MCF 10A (cell line): Measurements from ENCODE around the gene SURF4. TPM values are rescaled to one million over a fixed set of nuclear protein-coding genes. Genes with fewer than 3 reads are reported as not detected.
"Not testable (repeated sequence)": the region's sequence is repeated elsewhere in the genome, so short reads cannot be mapped to it uniquely, and the experiment has no call there.

Experiments used
- BruUV-seq: library from RNA; stranded (reverse); fragments of 400-500 nt; replicated peaks from 2 replicates; lab custom pipeline; 2021; lab: Mats Ljungman, UMichigan
- CTCF ChIA-PET: fragments of 300-600 bp; sonication (Branson Sonifier 250); formaldehyde crosslinking; extraction: SDS; loops from one replicate; lab custom pipeline; 2021; ENCODE audit warnings: antibody characterized with exemption, inconsistent platforms; lab: Yijun Ruan, JAX
- POLR2A ChIA-PET: fragments of 300-600, 350-650 bp; sonication (Branson Sonifier 250); formaldehyde crosslinking; extraction: SDS; loops from one replicate; lab custom pipeline; 2020; ENCODE audit warnings: antibody characterized with exemption, inconsistent platforms; lab: Yijun Ruan, JAX
- DNase-seq: peaks from one replicate; pipeline ENCODE4 v3.0.0-alpha.2; 2018; ENCODE audit not compliant: unreplicated experiment
- H3K27ac Mint-ChIP-seq: one replicate; pipeline ENCODE4 v1.8.0; 2022; ENCODE audit warnings: mild to moderate bottlenecking, low read depth, mixed read lengths; ENCODE audit not compliant: unreplicated experiment
- H3K27me3 Mint-ChIP-seq: one replicate; pipeline ENCODE4 v1.8.0; 2022; ENCODE audit warnings: mixed read lengths; ENCODE audit not compliant: insufficient read depth, unreplicated experiment
- H3K36me3 Mint-ChIP-seq: one replicate; pipeline ENCODE4 v1.8.0; 2022; ENCODE audit warnings: mild to moderate bottlenecking, moderate library complexity, mixed read lengths; ENCODE audit not compliant: insufficient read depth, unreplicated experiment
- H3K4me1 Mint-ChIP-seq: one replicate; pipeline ENCODE4 v1.8.0; 2022; ENCODE audit warnings: mixed read lengths; ENCODE audit not compliant: insufficient read depth, unreplicated experiment
- H3K4me3 Mint-ChIP-seq: one replicate; pipeline ENCODE4 v1.8.0; 2022; ENCODE audit warnings: mild to moderate bottlenecking, moderate library complexity, mixed read lengths; ENCODE audit not compliant: unreplicated experiment
- H3K9me3 Mint-ChIP-seq: one replicate; pipeline ENCODE4 v1.8.0; 2022; ENCODE audit warnings: mixed read lengths; ENCODE audit not compliant: unreplicated experiment
- CTCF ChIP-seq: fragments of 200-600 bp; IDR thresholded peaks from one replicate; pipeline ENCODE4 v1.8.0; 2022; ENCODE audit warnings: antibody characterized with exemption, mild to moderate bottlenecking; ENCODE audit not compliant: unreplicated experiment
- intact Hi-C: fragments of 100-400 bp; cut with micrococcal nuclease; formaldehyde crosslinking; loops from 2 replicates; pipeline ENCODE4 v1.14.1; 2022
- total RNA-seq: library from RNA; stranded (reverse); gene quantifications from 2 replicates; pipeline ENCODE4 v1.2.3, GENCODE V29; 2022

Gene SURF4
- total RNA-seq, 1 experiment from 2014 or later: 198 TPM

GRCh38 chr9:133379153-133380086 is 3.6 kb upstream of the SURF4 start:
- Mint-ChIP-seq H3K27me3 (no peaks in the 10 kb centered on the region), H3K27ac (no peak overlapping the region), H3K4me3 (no peak overlapping the region), H3K36me3 (peaks cover 7% of the 10 kb centered on the region), H3K4me1 (peaks cover 20% of the 10 kb centered on the region), H3K9me3 (no peaks in the 10 kb centered on the region)
- ChIA-PET CTCF (interaction anchor here (0.6 to 1.4 kb wide), 2 partner anchors 31 to 108 kb away, joined by 3 read pairs; no protein-coding TSS in a partner anchor), POLR2A (interaction anchor here (0.6 to 3.4 kb wide), 3 partner anchors 23 to 34 kb away, joined by 3 to 33 read pairs (median 3); partner anchors contain the start of genes SURF1 and SURF2)
- TF ChIP-seq CTCF: no peak
- intact Hi-C loops: no loop called here
- BruUV-seq: no TSS peak
- no peak for DNase-seq

GRCh38 chr9:133378408-133378962 is 2.6 kb upstream of the SURF4 start:
- POLR2A ChIA-PET: interaction anchor here (1.0 to 3.4 kb wide), 5 partner anchors 17 to 39 kb away, joined by 3 to 33 read pairs (median 18); partner anchors contain the start of genes MED22, REXO4, RPL7A and SURF1

GRCh38 chr9:133377721-133378216 is 1.9 kb upstream of the SURF4 start:
- H3K36me3 Mint-ChIP-seq: peaks cover 23% of the 10 kb centered on the region
- H3K27me3 Mint-ChIP-seq: no peaks in the 10 kb centered on the region
- no TSS peak for BruUV-seq
- peaks cover 21% of the 10 kb centered on the region for H3K4me1 Mint-ChIP-seq
- no peak overlapping the region for H3K4me3 Mint-ChIP-seq
- no peak overlapping the region for H3K27ac Mint-ChIP-seq
- TF ChIP-seq CTCF: no peak
- CTCF ChIA-PET: interaction anchor here (0.6 to 1.1 kb wide), 4 partner anchors 28 to 109 kb away, joined by 3 to 5 read pairs (median 3); no protein-coding TSS in a partner anchor
- no peaks in the 10 kb centered on the region for H3K9me3 Mint-ChIP-seq
- POLR2A ChIA-PET: interaction anchor here (0.6 to 3.4 kb wide), 9 partner anchors 13 to 587 kb away, joined by 3 to 33 read pairs (median 5); partner anchors contain the start of genes CACFD1, MED22, REXO4 and RPL7A
- intact Hi-C loops: no loop called here
- DNase-seq: peak; percentile 65

More at GRCh38 chr9:133378408-133378962, 2.6 kb upstream of the SURF4 start:
- BruUV-seq: no TSS peak
- intact Hi-C loops: no loop called here
- no peak overlapping the region for H3K4me3 Mint-ChIP-seq
- H3K27me3 Mint-ChIP-seq: no peaks in the 10 kb centered on the region
- H3K36me3 Mint-ChIP-seq: peaks cover 16% of the 10 kb centered on the region
- CTCF ChIA-PET: interaction anchor here (0.6 to 1.4 kb wide), 2 partner anchors 32 to 109 kb away, joined by 3 read pairs; no protein-coding TSS in a partner anchor
- DNase-seq: no peak
- H3K9me3 Mint-ChIP-seq: no peaks in the 10 kb centered on the region
- no peak for TF ChIP-seq CTCF
- H3K27ac Mint-ChIP-seq: no peak overlapping the region
- peaks cover 21% of the 10 kb centered on the region for H3K4me1 Mint-ChIP-seq

- BruUV-seq, DNase-seq, intact Hi-C loops, H3K27ac Mint-ChIP-seq, H3K27me3 Mint-ChIP-seq, H3K9me3 Mint-ChIP-seq: not testable (repeated sequence)
- CTCF ChIA-PET: interaction anchor here (0.6 to 1.2 kb wide), 5 partner anchors 20 to 109 kb away, joined by 3 to 5 read pairs (median 3); partner anchors contain the start of genes SURF1 and SURF2
- POLR2A ChIA-PET: interaction anchor here (0.6 to 3.4 kb wide), 15 partner anchors 13 to 588 kb away, joined by 3 to 33 read pairs (median 4); partner anchors contain the start of genes CACFD1, MED22, REXO4 and RPL7A
- H3K36me3 Mint-ChIP-seq: peaks cover 28% of the 10 kb centered on the region
- peaks cover 21% of the 10 kb centered on the region for H3K4me1 Mint-ChIP-seq
- H3K4me3 Mint-ChIP-seq: peak overlapping the region; percentile 92
Observed at GRCh38 chr9:133377280-133377679, 1.4 kb upstream of the SURF4 start.
